Prostate gland (tissue), 2 donors: ENCODE measurements around the gene TMPRSS9. TPM values are rescaled to one million over a fixed set of nuclear protein-coding genes. Genes with fewer than 3 reads are reported as not detected.

Source experiments
- DNase-seq: peaks from one replicate; pipeline ENCODE4 v3.0.0-alpha.2; 2019; ENCODE audit warnings: low spot score
- H3K27ac ChIP-seq, 2 donors: fragments of 200-600 bp; sonication (generic); 2 replicates each; pipeline ENCODE4 v1.5.1; 2017 to 2019
- H3K27me3 ChIP-seq: fragments of 200-600 bp; sonication (generic); replicated peaks from 2 replicates; pipeline ENCODE4 v1.5.1; 2019; ENCODE audit not compliant: insufficient read depth
- H3K36me3 ChIP-seq, 2 donors: fragments of 200-600 bp; sonication (generic); 1 replicate in 1 of 2; 2 replicates in 1 of 2; pipeline versions ENCODE4 v1.5.1 to v1.8.1; 2017 to 2019
- H3K4me1 ChIP-seq: fragments of 200-600 bp; sonication (generic); replicated peaks from 2 replicates; pipeline ENCODE4 v1.5.1; 2019
- H3K4me3 ChIP-seq, 2 donors: fragments of 200-600 bp; sonication (generic); 2 replicates each; pipeline ENCODE4 v1.5.1; 2017 to 2019
- H3K9me3 ChIP-seq: fragments of 200-600 bp; sonication (generic); 2 replicates; pipeline ENCODE4 v1.5.1; 2017
- POLR2A ChIP-seq: fragments of 450-650 bp; IDR thresholded peaks from one replicate; pipeline ENCODE4 v1.6.1; 2016; ENCODE audit warnings: antibody characterized with exemption, mild to moderate bottlenecking
- POLR2AphosphoS5 ChIP-seq: sonication (generic); formaldehyde crosslinking; IDR thresholded peaks from one replicate; pipeline ENCODE4 v1.6.1; 2017; ENCODE audit warnings: antibody characterized with exemption
- WGBS: methylation state at CpG from one replicate; pipeline ENCODE4 v1.1.5; 2018; 5-methylcytosine and 5-hydroxymethylcytosine counted together
- intact Hi-C: fragments of 100-400 bp; cut with DNase I; formaldehyde crosslinking; loops from one replicate; pipeline ENCODE4 v1.14.2; 2022
- total RNA-seq, 2 donors: library from RNA; depleted of rRNA; stranded (reverse); fragments of >200 nt; gene quantifications; one replicate each; pipeline ENCODE4 v1.1.0, GENCODE V29; 2016
- TF ChIP-seq, protein P1 (sequence below), 4 experiments: fragments of 200-600 bp in 2 of 4; fragments of 450-650 bp in 2 of 4; sonication (generic) in 2 of 4; IDR thresholded peaks; 1 replicate in 3 of 4; 2 replicates in 1 of 4; pipeline ENCODE4 v1.5.1; 2016 to 2019; ENCODE audit warnings: antibody characterized with exemption in 4 of 4, mild to moderate bottlenecking in 2 of 4, moderate library complexity in 2 of 4

Gene TMPRSS9
- total RNA-seq, 2 donors from 2014 or later = 0.14 to 2.2 TPM

DNA sequence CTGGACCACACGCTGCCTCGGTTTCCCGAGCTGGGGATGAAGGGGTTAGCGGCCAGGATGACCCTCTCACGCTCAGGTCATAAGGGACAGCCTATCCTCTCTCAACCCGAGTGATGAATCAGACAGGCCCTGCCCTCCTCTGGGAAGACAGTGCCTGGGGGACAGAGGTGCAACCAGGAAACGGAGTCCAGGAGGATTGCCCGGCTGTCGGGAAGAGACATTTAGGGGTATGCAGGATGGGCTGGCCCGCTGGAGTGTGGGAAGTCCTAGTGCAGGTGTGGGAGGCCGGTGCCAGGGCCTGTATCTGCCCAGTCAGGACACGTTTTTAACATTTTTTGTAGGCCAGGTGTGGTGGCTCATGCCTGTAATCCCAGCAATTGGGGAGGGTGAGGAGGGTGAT lies 40.0 kb upstream of the TMPRSS9 start:
- WGBS = 68% methylated on average over 12 of the region's 12 CpGs
- no peak for DNase-seq
- Histone ChIP-seq H3K9me3 (no peaks in the 10 kb centered on the region), H3K36me3 (no peaks in the 10 kb centered on the region), H3K4me3 (no peak overlapping the region), H3K4me1 (no peaks in the 10 kb centered on the region), H3K27me3 (no peaks in the 10 kb centered on the region), H3K27ac (no peak overlapping the region)
- intact Hi-C loops = loop anchor here (10.0 kb wide), 1 partner anchor 85 kb away; the partner anchor contains the start of genes PLEKHJ1 and SF3A2
- TF ChIP-seq POLR2AphosphoS5 (no peak), POLR2A (no peak)
- TF ChIP-seq, protein P1, sequence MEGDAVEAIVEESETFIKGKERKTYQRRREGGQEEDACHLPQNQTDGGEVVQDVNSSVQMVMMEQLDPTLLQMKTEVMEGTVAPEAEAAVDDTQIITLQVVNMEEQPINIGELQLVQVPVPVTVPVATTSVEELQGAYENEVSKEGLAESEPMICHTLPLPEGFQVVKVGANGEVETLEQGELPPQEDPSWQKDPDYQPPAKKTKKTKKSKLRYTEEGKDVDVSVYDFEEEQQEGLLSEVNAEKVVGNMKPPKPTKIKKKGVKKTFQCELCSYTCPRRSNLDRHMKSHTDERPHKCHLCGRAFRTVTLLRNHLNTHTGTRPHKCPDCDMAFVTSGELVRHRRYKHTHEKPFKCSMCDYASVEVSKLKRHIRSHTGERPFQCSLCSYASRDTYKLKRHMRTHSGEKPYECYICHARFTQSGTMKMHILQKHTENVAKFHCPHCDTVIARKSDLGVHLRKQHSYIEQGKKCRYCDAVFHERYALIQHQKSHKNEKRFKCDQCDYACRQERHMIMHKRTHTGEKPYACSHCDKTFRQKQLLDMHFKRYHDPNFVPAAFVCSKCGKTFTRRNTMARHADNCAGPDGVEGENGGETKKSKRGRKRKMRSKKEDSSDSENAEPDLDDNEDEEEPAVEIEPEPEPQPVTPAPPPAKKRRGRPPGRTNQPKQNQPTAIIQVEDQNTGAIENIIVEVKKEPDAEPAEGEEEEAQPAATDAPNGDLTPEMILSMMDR (IDR thresholded peaks at IDR 0.05) = no peak

DNA sequence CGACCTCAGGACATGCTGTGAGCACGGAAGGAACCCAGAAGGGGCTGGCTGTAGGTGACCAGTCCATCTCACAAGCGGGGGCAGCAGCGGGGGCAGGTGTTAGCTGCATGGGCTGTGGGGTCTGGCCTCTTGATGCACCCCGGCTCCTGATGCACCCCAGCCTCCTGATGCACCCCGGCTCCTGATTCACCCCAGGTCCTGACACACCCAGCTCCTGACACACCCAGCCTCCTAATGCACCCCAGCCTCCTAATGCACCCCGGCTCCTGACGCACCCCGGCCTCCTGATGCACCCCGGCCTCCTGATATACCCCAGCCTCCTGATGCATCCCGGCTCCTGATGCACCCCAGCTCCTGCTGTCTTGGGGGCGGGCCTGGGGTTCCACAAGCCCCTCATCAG lies 39.1 kb upstream of the TMPRSS9 start:
- H3K9me3 ChIP-seq = no peaks in the 10 kb centered on the region
- no peak overlapping the region for H3K27ac ChIP-seq
- H3K4me1 ChIP-seq = no peaks in the 10 kb centered on the region
- no peak for TF ChIP-seq POLR2AphosphoS5
- TF ChIP-seq POLR2A = no peak
- TF ChIP-seq, protein P1 (IDR thresholded peaks at IDR 0.05) = no peak
- H3K4me3 ChIP-seq = no peak overlapping the region
- 86% methylated on average over 11 of the region's 12 CpGs for WGBS
- intact Hi-C loops = loop anchor here (10.0 kb wide), 1 partner anchor 86 kb away; the partner anchor contains the start of genes PLEKHJ1 and SF3A2
- no peaks in the 10 kb centered on the region for H3K27me3 ChIP-seq
- no peak for DNase-seq
- H3K36me3 ChIP-seq = no peaks in the 10 kb centered on the region

GRCh38 chr19:2321565-2322283 lies 38.3 kb upstream of the TMPRSS9 start:
- 73% methylated on average over 20 of the region's 39 CpGs for WGBS
- DNase-seq = no peak
- Histone ChIP-seq H3K27me3 (no peaks in the 10 kb centered on the region), H3K36me3 (no peaks in the 10 kb centered on the region), H3K9me3 (no peaks in the 10 kb centered on the region), H3K4me3 (no peak overlapping the region), H3K27ac (no peak overlapping the region), H3K4me1 (no peaks in the 10 kb centered on the region)
- TF ChIP-seq POLR2A (no peak), POLR2AphosphoS5 (no peak)
- TF ChIP-seq, protein P1 (IDR thresholded peaks at IDR 0.05) = no peak
- intact Hi-C loops = loop anchor here (10.0 kb wide), 1 partner anchor 87 kb away; the partner anchor contains the start of genes PLEKHJ1 and SF3A2

GRCh38 chr19:2323707-2324106 lies 36.4 kb upstream of the TMPRSS9 start:
- no peak for TF ChIP-seq POLR2AphosphoS5
- TF ChIP-seq, protein P1 (IDR thresholded peaks at IDR 0.05) = no peak
- TF ChIP-seq POLR2A = no peak
- no peak overlapping the region for H3K4me3 ChIP-seq
- WGBS = 91% methylated on average over 19 of the region's 19 CpGs
- H3K27ac ChIP-seq = no peak overlapping the region
- no peaks in the 10 kb centered on the region for H3K9me3 ChIP-seq
- H3K27me3 ChIP-seq = no peaks in the 10 kb centered on the region
- H3K4me1 ChIP-seq = peaks cover 7% of the 10 kb centered on the region
- H3K36me3 ChIP-seq = no peaks in the 10 kb centered on the region
- intact Hi-C loops = loop anchor here (10.0 kb wide), 1 partner anchor 89 kb away; the partner anchor contains the start of genes PLEKHJ1 and SF3A2
- no peak for DNase-seq
